HepG2 (cell line): Measurements from ENCODE around the gene DAB2. TPM values are rescaled to one million over a fixed set of nuclear protein-coding genes. Genes with fewer than 3 reads are reported as not detected.

Experiments used
- ASH2L ChIP-seq: fragments of 300-600, 200-600 bp; sonication (generic); IDR thresholded peaks from 2 replicates; pipeline ENCODE4 v1.7.0; 2017; ENCODE audit warnings: low read depth, mild to moderate bottlenecking, moderate library complexity, mixed read lengths, low read length; ENCODE audit not compliant: insufficient read length
- BRD4 ChIP-seq: sonication (generic); formaldehyde crosslinking; IDR thresholded peaks from 2 replicates; pipeline ENCODE4 v1.4.0; 2020; ENCODE audit warnings: missing genetic modification reagents
- CHD2 ChIP-seq: IDR thresholded peaks from 2 replicates; pipeline ENCODE4 v1.6.1; 2011; ENCODE audit warnings: low read depth, low read length, improper control_type of control experiment
- FOXK1 ChIP-seq: sonication (generic); formaldehyde crosslinking; IDR thresholded peaks from 2 replicates; pipeline ENCODE4 v1.4.0; 2020; ENCODE audit warnings: low read depth, missing genetic modification reagents, borderline replicate concordance
- HDAC1 ChIP-seq: sonication (generic); formaldehyde crosslinking; IDR thresholded peaks from 2 replicates; pipeline ENCODE4 v1.5.1; 2020; ENCODE audit warnings: mild to moderate bottlenecking, missing genetic modification reagents
- HOXA3 ChIP-seq: sonication (generic); formaldehyde crosslinking; IDR thresholded peaks from 2 replicates; pipeline ENCODE4 v1.5.0; 2020; ENCODE audit warnings: missing genetic modification reagents
- KLF15 ChIP-seq: sonication (generic); formaldehyde crosslinking; IDR thresholded peaks from 2 replicates; pipeline ENCODE4 v1.8.1; 2023; ENCODE audit warnings: borderline replicate concordance, mild to moderate bottlenecking, inconsistent platforms, missing genetic modification reagents, mixed read lengths
- MIER3 ChIP-seq: IDR thresholded peaks from 2 replicates; pipeline ENCODE4 v1.6.1; 2016; ENCODE audit warnings: missing compliant biosample characterization, borderline replicate concordance
- MTA1 ChIP-seq: sonication (generic); formaldehyde crosslinking; IDR thresholded peaks from 2 replicates; pipeline ENCODE4 v1.4.0; 2020; ENCODE audit warnings: missing genetic modification reagents, mild to moderate bottlenecking, borderline replicate concordance
- MYNN ChIP-seq: sonication (generic); formaldehyde crosslinking; IDR thresholded peaks from 2 replicates; pipeline ENCODE4 v1.4.0; 2020; ENCODE audit warnings: mild to moderate bottlenecking, low read depth, missing genetic modification reagents
- PCBP2 ChIP-seq: fragments of 200-400 bp; formaldehyde crosslinking; optimal IDR thresholded peaks from 2 replicates; pipeline ENCODE3; 2018; ENCODE audit warnings: low read length, low read depth; ENCODE audit not compliant: poor library complexity, severe bottlenecking
- PHF21A ChIP-seq: sonication (generic); formaldehyde crosslinking; IDR thresholded peaks from 2 replicates; pipeline ENCODE4 v1.5.0; 2020; ENCODE audit warnings: mild to moderate bottlenecking, missing genetic modification reagents
- POLR2AphosphoS5 ChIP-seq: IDR thresholded peaks from 2 replicates; pipeline ENCODE4 v1.6.1; 2012; ENCODE audit warnings: low read depth, low read length
- RARA ChIP-seq: IDR thresholded peaks from 2 replicates; pipeline ENCODE4 v1.6.1; 2016; ENCODE audit warnings: missing genetic modification reagents, missing compliant biosample characterization
- SKI ChIP-seq: fragments of 450-650 bp; IDR thresholded peaks from one replicate; pipeline ENCODE4 v1.6.1; 2018; ENCODE audit warnings: mild to moderate bottlenecking; ENCODE audit not compliant: partially characterized antibody
- STAT5B ChIP-seq: sonication (generic); formaldehyde crosslinking; IDR thresholded peaks from 2 replicates; pipeline ENCODE4 v1.4.0; 2020; ENCODE audit warnings: missing genetic modification reagents
- TBX3 ChIP-seq: fragments of 450-650 bp; IDR thresholded peaks from 2 replicates; pipeline ENCODE4 v1.6.1; 2017; ENCODE audit warnings: antibody characterized with exemption, mild to moderate bottlenecking, inconsistent platforms, borderline replicate concordance
- TEAD3 ChIP-seq: optimal IDR thresholded peaks from 2 replicates; pipeline ENCODE3; 2016; ENCODE audit warnings: borderline replicate concordance
- ZNF547 ChIP-seq: sonication (generic); formaldehyde crosslinking; IDR thresholded peaks from 2 replicates; pipeline ENCODE4 v1.5.1; 2020; ENCODE audit warnings: mild to moderate bottlenecking, missing genetic modification reagents
- ZNF550 ChIP-seq: sonication (generic); formaldehyde crosslinking; IDR thresholded peaks from 2 replicates; pipeline ENCODE4 v1.4.0; 2020; ENCODE audit warnings: mild to moderate bottlenecking, missing genetic modification reagents, borderline replicate concordance
- ZNF768 ChIP-seq: sonication (generic); formaldehyde crosslinking; IDR thresholded peaks from 2 replicates; pipeline ENCODE4 v1.4.0; 2020; ENCODE audit warnings: missing genetic modification reagents
- polyA plus RNA-seq, 8 experiments: library from polyadenylated mRNA; depleted of rRNA in 3 of 8; stranded (reverse) in 7 of 8; unstranded in 1 of 8; fragments of >200 nt; fragmentation: Illumina TruSeq in 4 of 8; extraction: Trizol in 4 of 8; gene quantifications; 2 replicates each; pipeline versions ENCODE4 v1.2.1 to v1.2.3, GENCODE V29; 2011 to 2016; ENCODE audit warnings: low read depth in 4 of 8, missing spikeins in 1 of 8, mixed read lengths in 1 of 8; ENCODE audit not compliant: insufficient read depth in 1 of 8
- total RNA-seq, 5 experiments: library from RNA; depleted of rRNA; stranded (reverse); fragments of >200 nt; fragmentation: Illumina TruSeq; extraction: Trizol; gene quantifications; 2 replicates each; pipeline ENCODE4 v1.2.3, GENCODE V29; 2016; ENCODE audit warnings: low read depth in 1 of 5
- TF ChIP-seq, protein P1 (sequence below): sonication (generic); formaldehyde crosslinking; IDR thresholded peaks from 2 replicates; pipeline ENCODE4 v1.4.0; 2020; ENCODE audit warnings: mild to moderate bottlenecking, low read depth, missing genetic modification reagents
- TF ChIP-seq, protein P2 (sequence below): sonication (generic); formaldehyde crosslinking; IDR thresholded peaks from 2 replicates; pipeline ENCODE4 v1.4.0; 2020; ENCODE audit warnings: missing genetic modification reagents
- TF ChIP-seq, protein P3 (sequence below): IDR thresholded peaks from 2 replicates; pipeline ENCODE4 v1.6.1; 2016; ENCODE audit warnings: low read depth, control low read depth
- TF ChIP-seq, protein P4 (sequence below): sonication (generic); formaldehyde crosslinking; IDR thresholded peaks from 2 replicates; pipeline ENCODE4 v1.9.0; 2021; ENCODE audit warnings: missing genetic modification reagents, mild to moderate bottlenecking, borderline replicate concordance

Gene DAB2
- total and polyA plus RNA-seq, 2 of the 13 experiments (the other 11 are each of a cell fraction or from before 2014, with no cell fraction given), result 6.4 to 6.5 TPM

DNA sequence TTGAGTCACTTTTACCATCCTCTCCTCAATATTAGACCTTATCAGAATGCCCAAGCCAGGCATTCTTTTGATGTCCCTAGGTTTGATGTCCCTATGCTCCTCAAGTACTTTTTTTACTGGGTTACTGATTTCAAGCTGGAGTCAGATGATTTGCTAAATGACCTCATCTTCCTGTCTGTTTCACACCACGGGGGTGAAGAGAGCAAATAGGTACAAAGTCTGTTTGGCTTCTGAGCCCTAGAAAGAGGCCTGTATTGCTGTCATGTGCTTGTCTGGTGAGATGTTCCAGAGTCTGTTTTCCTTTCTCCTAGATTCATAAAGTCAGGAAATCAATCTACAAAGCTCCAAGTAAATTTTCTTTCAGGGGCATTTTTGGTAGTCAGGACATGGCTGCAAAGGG, 12.7 kb upstream of the DAB2 start (continued):
- TF ChIP-seq, protein P1, sequence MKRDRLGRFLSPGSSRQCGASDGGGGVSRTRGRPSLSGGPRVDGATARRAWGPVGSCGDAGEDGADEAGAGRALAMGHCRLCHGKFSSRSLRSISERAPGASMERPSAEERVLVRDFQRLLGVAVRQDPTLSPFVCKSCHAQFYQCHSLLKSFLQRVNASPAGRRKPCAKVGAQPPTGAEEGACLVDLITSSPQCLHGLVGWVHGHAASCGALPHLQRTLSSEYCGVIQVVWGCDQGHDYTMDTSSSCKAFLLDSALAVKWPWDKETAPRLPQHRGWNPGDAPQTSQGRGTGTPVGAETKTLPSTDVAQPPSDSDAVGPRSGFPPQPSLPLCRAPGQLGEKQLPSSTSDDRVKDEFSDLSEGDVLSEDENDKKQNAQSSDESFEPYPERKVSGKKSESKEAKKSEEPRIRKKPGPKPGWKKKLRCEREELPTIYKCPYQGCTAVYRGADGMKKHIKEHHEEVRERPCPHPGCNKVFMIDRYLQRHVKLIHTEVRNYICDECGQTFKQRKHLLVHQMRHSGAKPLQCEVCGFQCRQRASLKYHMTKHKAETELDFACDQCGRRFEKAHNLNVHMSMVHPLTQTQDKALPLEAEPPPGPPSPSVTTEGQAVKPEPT (CRISPR knock-in tag), result no peak
- TF ChIP-seq, protein P2, sequence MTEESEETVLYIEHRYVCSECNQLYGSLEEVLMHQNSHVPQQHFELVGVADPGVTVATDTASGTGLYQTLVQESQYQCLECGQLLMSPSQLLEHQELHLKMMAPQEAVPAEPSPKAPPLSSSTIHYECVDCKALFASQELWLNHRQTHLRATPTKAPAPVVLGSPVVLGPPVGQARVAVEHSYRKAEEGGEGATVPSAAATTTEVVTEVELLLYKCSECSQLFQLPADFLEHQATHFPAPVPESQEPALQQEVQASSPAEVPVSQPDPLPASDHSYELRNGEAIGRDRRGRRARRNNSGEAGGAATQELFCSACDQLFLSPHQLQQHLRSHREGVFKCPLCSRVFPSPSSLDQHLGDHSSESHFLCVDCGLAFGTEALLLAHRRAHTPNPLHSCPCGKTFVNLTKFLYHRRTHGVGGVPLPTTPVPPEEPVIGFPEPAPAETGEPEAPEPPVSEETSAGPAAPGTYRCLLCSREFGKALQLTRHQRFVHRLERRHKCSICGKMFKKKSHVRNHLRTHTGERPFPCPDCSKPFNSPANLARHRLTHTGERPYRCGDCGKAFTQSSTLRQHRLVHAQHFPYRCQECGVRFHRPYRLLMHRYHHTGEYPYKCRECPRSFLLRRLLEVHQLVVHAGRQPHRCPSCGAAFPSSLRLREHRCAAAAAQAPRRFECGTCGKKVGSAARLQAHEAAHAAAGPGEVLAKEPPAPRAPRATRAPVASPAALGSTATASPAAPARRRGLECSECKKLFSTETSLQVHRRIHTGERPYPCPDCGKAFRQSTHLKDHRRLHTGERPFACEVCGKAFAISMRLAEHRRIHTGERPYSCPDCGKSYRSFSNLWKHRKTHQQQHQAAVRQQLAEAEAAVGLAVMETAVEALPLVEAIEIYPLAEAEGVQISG (CRISPR knock-in tag), result 0 out of 2 replicates have a peak, but pooled peaks have one; percentile 25
- TF ChIP-seq ZNF550 (no peak), HOXA3 (CRISPR knock-in tag) (peak; percentile 58; the same call in 1 of the 2 replicates), MTA1 (CRISPR knock-in tag) (no peak), ZNF547 (no peak; the same call in 1 of the 2 replicates), RARA (CRISPR knock-in tag) (peak; percentile 94), PCBP2 (no peak), POLR2AphosphoS5 (no peak), PHF21A (CRISPR knock-in tag) (peak; percentile 51; the same call in 1 of the 2 replicates), STAT5B (CRISPR knock-in tag) (no peak), TEAD3 (CRISPR knock-in tag) (peak; percentile 49), TBX3 (peak; percentile 99), BRD4 (CRISPR knock-in tag) (no peak), MIER3 (CRISPR knock-in tag) (peak; percentile 69; the same call in 1 of the 2 replicates), ASH2L (peak; percentile 41), CHD2 (no peak), HDAC1 (peak; percentile 61; the same call in 1 of the 2 replicates), KLF15 (no peak), ZNF768 (CRISPR knock-in tag) (no peak), SKI (peak; percentile 66), MYNN (CRISPR knock-in tag) (no peak), FOXK1 (CRISPR knock-in tag) (peak; percentile 69; the same call in 1 of the 2 replicates)
- TF ChIP-seq, protein P3, sequence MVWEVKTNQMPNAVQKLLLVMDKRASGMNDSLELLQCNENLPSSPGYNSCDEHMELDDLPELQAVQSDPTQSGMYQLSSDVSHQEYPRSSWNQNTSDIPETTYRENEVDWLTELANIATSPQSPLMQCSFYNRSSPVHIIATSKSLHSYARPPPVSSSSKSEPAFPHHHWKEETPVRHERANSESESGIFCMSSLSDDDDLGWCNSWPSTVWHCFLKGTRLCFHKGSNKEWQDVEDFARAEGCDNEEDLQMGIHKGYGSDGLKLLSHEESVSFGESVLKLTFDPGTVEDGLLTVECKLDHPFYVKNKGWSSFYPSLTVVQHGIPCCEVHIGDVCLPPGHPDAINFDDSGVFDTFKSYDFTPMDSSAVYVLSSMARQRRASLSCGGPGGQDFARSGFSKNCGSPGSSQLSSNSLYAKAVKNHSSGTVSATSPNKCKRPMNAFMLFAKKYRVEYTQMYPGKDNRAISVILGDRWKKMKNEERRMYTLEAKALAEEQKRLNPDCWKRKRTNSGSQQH (CRISPR knock-in tag), result no peak
- TF ChIP-seq, protein P4, sequence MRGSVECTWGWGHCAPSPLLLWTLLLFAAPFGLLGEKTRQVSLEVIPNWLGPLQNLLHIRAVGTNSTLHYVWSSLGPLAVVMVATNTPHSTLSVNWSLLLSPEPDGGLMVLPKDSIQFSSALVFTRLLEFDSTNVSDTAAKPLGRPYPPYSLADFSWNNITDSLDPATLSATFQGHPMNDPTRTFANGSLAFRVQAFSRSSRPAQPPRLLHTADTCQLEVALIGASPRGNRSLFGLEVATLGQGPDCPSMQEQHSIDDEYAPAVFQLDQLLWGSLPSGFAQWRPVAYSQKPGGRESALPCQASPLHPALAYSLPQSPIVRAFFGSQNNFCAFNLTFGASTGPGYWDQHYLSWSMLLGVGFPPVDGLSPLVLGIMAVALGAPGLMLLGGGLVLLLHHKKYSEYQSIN (CRISPR knock-in tag), result no peak
